Stimulated activated CD4-positive, alpha-beta T cell treated with anti-CD3 and anti-CD28 coated beads, Interleukin-12 subunit alpha, Interleukin-12 subunit beta, amount 100 ng/mL, for 24 hours (primary cell): Measurements from ENCODE around the gene OSBPL10.

Experiments
- DNase-seq, 2 experiments: peaks; one replicate each; pipeline ENCODE4 v3.0.0-alpha.2; 2020; ENCODE audit warnings: low read depth in 2 of 2

OSBPL10 gene

DNA sequence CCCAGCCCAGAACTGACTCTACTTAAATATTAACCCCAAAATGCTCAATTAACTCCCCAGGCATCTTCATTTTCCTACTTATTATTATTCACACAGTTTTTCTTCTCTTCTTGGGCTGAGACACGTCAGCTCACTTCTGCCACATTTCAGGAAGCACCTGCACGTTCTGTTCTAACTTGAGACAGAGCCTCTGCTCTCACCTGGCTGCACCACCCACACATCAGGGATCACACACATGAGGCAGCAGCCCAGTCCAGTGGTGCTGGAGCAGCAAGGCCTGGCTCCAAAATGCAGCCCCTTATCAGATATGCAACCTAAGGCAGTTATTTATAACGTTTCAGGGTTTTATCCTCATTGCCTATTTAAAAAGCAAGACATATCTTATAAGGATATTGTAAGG, 127.5 kb downstream of the OSBPL10 start:
- no peak for DNase-seq

DNA sequence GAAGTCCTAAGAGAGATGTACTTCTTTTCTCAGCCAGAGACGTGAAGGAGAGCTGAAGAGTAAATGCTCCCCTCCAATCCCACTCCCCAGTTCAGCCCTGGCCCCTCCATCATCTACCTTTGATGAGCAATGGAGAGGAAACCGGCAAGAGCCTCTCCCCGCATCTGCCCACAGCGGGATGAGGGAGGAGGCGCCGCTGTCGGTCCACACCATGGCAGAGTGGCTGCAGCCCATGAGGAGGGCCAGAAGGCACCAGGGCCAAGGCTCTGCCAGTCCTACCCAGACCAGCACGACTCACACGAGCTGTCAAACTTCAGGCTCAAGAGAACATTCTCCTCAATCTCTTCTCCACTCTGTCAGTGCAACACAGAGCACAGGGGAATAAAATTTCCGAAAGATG, 129.8 kb downstream of the OSBPL10 start:
- DNase-seq = no peak

GRCh38 chr3:31848911-31849310, 132.2 kb downstream of the OSBPL10 start:
- DNase-seq = no peak

- DNase-seq = no peak
Measured at GRCh38 chr3:31848163-31848818, 132.8 kb downstream of the OSBPL10 start.

- no peak for DNase-seq
Measured at GRCh38 chr3:31847760-31848159, 133.3 kb downstream of the OSBPL10 start.

DNA sequence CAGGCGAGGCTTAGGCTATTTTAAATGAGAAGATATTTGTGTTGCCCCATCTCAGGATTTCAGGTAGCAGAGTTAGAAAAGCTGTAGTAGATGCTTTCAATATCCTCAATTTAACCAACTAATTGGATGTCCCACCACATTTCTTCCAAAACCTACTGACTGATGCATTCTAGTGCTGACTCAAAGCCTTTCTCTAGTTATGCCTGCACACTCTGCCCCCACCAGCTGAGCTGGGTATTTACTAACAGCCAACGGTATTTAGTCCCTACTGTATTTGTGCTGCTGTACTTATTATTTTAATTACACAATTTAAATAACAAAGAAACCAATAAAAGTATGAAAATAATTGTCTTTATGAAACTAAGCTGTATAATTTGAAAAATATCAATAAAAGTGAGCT, 139.5 kb downstream of the OSBPL10 start:
- DNase-seq = no peak

- no peak for DNase-seq
Measured at GRCh38 chr3:31840252-31840651, 140.8 kb downstream of the OSBPL10 start.

DNA sequence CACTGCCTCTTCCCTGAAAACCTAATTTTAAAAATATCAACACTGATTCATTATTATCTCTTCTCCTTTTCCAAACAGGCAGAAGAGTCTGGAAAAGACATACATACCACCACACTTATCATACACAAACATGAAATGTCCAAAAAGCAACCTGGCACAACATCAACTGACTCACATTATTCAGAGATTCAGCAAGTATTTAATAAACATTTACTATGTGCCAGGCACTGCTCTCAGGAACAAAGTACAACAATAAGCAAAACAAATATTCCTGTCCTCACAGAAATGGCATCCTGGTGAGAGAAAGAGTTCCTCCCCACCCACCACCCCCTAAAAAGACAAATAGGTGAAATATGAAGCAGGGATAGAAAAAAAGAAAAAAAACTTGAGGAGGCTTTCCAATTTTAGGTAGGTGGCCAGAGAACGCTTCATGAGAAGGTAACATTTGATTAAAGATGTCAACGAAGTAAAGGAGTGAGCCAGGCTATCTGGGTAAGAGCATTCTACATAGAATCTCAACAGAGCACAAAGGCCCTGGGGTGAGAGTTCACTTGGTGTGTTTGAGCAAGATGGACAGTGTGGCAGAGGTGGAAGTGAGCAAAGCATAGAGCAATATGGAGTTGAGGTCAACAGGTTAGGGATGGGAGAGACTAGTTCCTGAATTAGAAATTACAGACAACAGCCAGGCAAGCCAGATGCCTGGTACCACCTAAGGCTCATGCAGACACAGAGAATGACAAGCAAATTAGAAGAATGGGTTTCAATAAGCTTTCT, 141.7 kb downstream of the OSBPL10 start:
- DNase-seq = no peak

DNA sequence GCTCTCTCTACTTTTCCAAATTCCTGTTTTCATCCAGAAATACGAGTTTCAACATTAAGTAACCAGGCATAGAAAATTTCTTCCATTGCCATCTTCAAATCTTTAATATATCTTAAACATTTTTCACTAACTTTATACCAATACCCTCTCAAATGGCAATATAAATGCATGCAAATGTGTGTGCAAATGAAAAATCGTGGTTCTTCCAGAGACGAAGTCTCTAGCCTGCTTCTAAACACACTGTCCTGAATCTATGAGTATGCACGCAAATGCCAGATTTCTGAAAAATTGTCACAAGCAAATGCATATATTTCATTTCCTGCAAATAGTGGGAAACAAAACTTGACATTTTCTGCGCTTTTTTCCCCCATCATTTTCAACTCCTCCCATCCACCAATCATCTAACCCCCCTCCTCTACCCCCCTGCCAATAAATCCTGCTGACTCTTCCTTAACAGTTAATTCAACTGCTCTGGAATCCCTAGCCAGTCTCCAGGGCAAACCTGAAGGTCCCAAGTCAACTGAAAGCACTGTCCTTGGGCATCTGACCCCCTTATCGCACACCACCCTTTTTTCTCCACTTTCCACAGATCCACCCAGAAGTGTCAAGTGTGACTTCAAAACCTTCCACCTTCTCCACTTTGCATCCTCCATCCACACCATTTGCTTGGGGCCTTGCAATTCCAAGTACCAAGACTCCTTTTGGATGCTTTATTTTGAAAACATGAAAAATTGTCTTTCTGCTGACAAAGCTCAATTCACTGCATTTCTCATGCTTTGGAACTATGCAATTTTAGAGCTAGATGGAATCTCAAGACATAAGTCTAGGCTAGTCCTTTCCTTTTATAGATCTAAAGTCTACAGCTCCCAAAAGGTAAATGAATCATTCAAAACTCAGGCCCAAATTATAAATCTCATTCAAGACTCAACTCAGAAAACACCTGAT, 144.7 kb downstream of the OSBPL10 start:
- DNase-seq = no peak

DNA sequence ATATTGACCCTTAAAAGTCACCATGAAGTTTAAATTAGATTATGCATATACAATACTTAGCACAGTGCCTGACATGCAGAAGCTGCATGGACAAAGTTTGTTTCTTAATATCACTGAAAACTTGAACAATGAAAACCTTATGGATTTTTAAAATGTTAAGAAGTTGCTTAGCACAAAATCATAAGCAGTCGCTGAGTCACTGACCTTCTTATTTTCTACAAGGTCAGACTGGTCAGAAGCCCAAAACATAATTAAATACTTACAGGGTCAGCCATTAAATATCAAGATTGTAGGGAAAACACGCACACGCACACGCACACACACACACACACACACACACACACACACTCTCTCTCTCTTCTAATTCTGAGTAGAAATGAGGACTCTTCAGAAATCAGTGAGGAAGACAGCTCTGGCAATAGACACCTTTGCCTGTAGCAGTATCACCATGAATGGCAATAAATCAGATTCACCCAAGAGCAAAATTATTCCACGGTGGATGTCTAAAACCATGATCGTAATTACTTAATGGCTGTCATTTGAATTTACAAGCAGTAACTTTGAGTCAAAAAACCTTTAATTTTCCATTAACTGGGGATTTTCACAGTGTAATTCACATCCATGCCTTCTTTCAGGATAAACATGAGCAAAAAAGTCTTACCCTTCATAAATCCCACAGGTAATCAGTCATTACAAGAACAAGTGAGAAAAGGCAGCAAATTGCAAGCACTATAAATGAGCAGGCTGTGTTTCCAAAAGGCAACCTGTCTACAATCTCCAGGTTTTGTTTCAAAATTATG, 147.5 kb downstream of the OSBPL10 start:
- DNase-seq = no peak

DNA sequence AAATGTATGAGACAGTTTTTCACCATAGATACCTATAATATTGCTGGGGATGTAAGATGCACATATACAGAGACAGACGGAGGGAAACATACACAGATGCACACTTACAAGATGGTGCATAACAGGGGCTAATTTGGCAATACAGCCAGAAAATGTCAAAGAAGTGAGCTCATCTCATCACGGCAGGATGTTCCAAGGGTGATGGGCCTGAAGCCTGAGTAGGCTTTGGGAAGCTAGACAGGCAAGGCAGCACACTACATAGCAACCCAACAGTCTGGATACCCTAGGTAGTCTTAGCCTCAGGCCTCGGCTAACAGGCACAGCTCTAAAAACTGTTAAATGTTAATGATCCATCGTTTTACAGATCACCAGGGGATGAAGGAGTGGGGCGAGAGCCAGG, 148.5 kb downstream of the OSBPL10 start:
- DNase-seq = no peak

DNA sequence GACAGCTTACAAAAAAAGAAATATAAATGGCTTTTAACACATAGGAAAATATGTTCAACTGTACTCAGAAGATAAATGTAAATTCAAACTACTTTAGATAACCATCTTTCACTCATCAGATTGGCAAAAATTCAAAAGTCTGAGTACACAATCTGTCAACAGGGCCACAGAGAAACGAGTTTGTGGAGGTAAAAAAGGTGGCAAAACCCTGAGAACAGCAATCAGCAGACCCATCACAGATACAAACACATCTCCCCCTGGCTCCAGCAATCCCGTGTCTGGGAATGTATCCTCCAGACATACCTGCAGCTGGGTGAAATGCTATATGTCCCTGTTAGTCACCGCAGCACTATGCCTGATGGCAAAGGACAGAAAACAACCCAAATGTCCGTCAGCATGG, 149.5 kb downstream of the OSBPL10 start:
- DNase-seq = no peak

- no peak for DNase-seq
Measured at GRCh38 chr3:31829826-31830426, 151.1 kb downstream of the OSBPL10 start.

DNA sequence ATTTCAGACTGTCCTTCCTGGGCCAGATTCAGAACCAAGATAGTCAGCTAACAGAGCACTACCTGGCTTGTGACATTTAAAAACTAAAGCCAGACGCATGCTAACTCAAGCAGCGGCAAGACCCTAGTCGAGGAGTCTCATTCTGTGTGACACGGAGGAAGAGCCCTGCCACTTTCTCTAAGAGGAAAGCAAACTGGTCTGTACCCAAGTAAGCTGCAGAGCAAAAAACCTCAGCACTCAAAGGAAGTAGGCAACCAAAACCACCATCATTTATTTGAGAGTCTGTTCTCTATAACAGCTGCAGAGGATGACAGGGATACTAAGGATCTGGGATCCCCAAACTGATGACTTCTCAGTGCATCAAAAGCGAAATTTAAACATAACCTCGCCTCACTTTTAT, 152.1 kb downstream of the OSBPL10 start:
- no peak for DNase-seq

GRCh38 chr3:31828007-31828406, 153.1 kb downstream of the OSBPL10 start:
- no peak for DNase-seq

- DNase-seq = no peak
Measured at GRCh38 chr3:31823184-31823583, 157.9 kb downstream of the OSBPL10 start.

DNA sequence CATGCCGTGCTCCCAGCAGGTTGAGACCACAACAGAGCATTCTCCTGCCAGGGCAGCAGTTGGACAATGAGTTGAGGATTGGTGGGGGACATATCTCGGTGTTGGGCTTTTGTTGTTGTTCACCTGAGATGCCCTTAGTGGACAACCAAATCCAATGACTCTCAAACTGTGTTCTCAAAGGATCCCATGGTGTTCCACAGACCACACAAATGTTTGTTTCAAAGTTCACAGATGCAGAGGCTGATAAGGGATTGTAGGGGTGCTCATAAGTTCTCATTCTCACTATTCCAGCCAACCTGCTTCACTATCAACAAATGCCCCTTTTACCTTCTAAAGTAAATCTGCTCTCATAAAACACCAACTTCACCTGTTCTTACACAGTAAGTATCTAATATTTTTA, 159.9 kb downstream of the OSBPL10 start:
- no peak for DNase-seq

GRCh38 chr3:31819441-31819840, 161.6 kb downstream of the OSBPL10 start:
- no peak for DNase-seq

- DNase-seq = no peak
Measured at GRCh38 chr3:31817411-31817966, 163.6 kb downstream of the OSBPL10 start.

DNA sequence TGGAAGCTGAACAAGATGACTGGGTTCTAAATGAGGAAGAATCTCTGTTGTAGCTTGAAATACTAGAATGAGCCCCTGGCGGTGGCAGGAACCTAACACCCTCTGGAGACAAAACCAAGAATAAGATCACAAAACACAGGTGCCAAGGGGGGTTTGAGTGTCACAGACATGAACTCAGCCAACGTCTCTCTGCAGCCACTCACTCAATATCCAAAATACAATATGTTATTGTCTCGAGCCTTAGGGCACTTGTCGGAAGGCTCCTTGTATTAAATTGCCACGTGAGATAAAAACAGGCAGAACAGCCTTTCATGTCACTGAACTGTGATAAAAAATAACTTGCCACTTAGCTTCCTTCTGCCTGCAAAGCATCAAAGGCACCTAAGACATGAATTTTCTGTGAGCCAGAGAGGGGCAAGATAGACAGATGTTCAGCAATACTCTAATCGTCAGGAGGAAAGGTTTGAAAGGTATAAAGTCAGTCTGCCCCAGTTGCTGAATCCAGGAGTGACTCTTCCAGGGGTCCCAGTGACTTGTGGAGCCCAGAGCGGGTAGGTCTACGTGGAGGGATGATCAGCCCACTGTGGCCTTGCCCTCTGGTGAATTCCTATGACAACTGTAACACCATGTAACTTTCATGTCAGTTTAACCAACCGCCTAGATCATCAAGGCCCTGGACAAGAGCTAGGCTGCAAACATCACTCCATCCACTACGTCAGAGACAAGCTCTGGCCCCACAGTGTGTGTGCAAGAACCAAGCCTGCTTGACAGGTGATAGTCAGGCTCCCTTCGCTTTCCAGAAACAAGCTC, 165.2 kb downstream of the OSBPL10 start:
- no peak for DNase-seq
